Measurements from ENCODE around the gene YPEL1. TPM values are rescaled to one million over a fixed set of nuclear protein-coding genes. Genes with fewer than 3 reads are reported as not detected.

Gene YPEL1
- total RNA-seq, 1 donor from 2014 or later, result 6.0 TPM

- Mint-ChIP-seq H3K4me1 (ENCODE audit: low read depth) (peaks cover 30% of the 10 kb centered on the region), H3K9me3 (ENCODE audit: low read depth) (no peaks in the 10 kb centered on the region), H3K4me3 (ENCODE audit: unreplicated experiment) (no peak overlapping the region), H3K27ac (ENCODE audit: unreplicated experiment) (peak overlapping the region; percentile 20), H3K27me3 (ENCODE audit: low read depth) (no peaks in the 10 kb centered on the region), H3K36me3 (ENCODE audit: low read depth) (no peaks in the 10 kb centered on the region)
- TF ChIP-seq CTCF (IDR thresholded peaks at IDR 0.05), result peak; percentile 17
- DNase-seq (ENCODE audit: low spot score), result no peak
Measured at GRCh38 chr22:21713428-21714058, 22.1 kb downstream of the YPEL1 start.

GRCh38 chr22:21712751-21713427 is 22.7 kb downstream of the YPEL1 start:
- Mint-ChIP-seq H3K4me3 (ENCODE audit: unreplicated experiment) (no peak overlapping the region), H3K9me3 (ENCODE audit: low read depth) (no peaks in the 10 kb centered on the region), H3K27me3 (ENCODE audit: low read depth) (no peaks in the 10 kb centered on the region), H3K36me3 (ENCODE audit: low read depth) (no peaks in the 10 kb centered on the region), H3K4me1 (ENCODE audit: low read depth) (peaks cover 30% of the 10 kb centered on the region), H3K27ac (ENCODE audit: unreplicated experiment) (peak overlapping the region; percentile 63)
- TF ChIP-seq CTCF (IDR thresholded peaks at IDR 0.05), result peak; percentile 91
- no peak for DNase-seq (ENCODE audit: low spot score)

GRCh38 chr22:21711851-21712250 is 23.7 kb downstream of the YPEL1 start:
- no peak overlapping the region for H3K4me3 Mint-ChIP-seq (ENCODE audit: unreplicated experiment)
- DNase-seq (ENCODE audit: low spot score), result no peak
- TF ChIP-seq CTCF (IDR thresholded peaks at IDR 0.05), result no peak
- H3K27me3 Mint-ChIP-seq (ENCODE audit: low read depth), result no peaks in the 10 kb centered on the region
- H3K36me3 Mint-ChIP-seq (ENCODE audit: low read depth), result no peaks in the 10 kb centered on the region
- no peak overlapping the region for H3K27ac Mint-ChIP-seq (ENCODE audit: unreplicated experiment)
- no peaks in the 10 kb centered on the region for H3K9me3 Mint-ChIP-seq (ENCODE audit: low read depth)
- H3K4me1 Mint-ChIP-seq (ENCODE audit: low read depth), result peaks cover 30% of the 10 kb centered on the region

GRCh38 chr22:21710156-21710555 is 25.4 kb downstream of the YPEL1 start:
- DNase-seq (ENCODE audit: low spot score), result no peak
- TF ChIP-seq CTCF (IDR thresholded peaks at IDR 0.05), result no peak
- Mint-ChIP-seq H3K36me3 (ENCODE audit: low read depth) (no peaks in the 10 kb centered on the region), H3K4me3 (ENCODE audit: unreplicated experiment) (no peak overlapping the region), H3K27me3 (ENCODE audit: low read depth) (no peaks in the 10 kb centered on the region), H3K4me1 (ENCODE audit: low read depth) (peaks cover 21% of the 10 kb centered on the region), H3K9me3 (ENCODE audit: low read depth) (no peaks in the 10 kb centered on the region), H3K27ac (ENCODE audit: unreplicated experiment) (no peak overlapping the region)

GRCh38 chr22:21709688-21710087 is 25.9 kb downstream of the YPEL1 start:
- no peak for TF ChIP-seq CTCF (IDR thresholded peaks at IDR 0.05)
- no peak for DNase-seq (ENCODE audit: low spot score)
- H3K27ac Mint-ChIP-seq (ENCODE audit: unreplicated experiment), result no peak overlapping the region
- peaks cover 16% of the 10 kb centered on the region for H3K4me1 Mint-ChIP-seq (ENCODE audit: low read depth)
- H3K27me3 Mint-ChIP-seq (ENCODE audit: low read depth), result no peaks in the 10 kb centered on the region
- no peak overlapping the region for H3K4me3 Mint-ChIP-seq (ENCODE audit: unreplicated experiment)
- no peaks in the 10 kb centered on the region for H3K36me3 Mint-ChIP-seq (ENCODE audit: low read depth)
- no peaks in the 10 kb centered on the region for H3K9me3 Mint-ChIP-seq (ENCODE audit: low read depth)

Measured in chondrocyte (in vitro differentiated cells).